ENCODE measurements around the gene DPYSL5.

DPYSL5 gene

DNA sequence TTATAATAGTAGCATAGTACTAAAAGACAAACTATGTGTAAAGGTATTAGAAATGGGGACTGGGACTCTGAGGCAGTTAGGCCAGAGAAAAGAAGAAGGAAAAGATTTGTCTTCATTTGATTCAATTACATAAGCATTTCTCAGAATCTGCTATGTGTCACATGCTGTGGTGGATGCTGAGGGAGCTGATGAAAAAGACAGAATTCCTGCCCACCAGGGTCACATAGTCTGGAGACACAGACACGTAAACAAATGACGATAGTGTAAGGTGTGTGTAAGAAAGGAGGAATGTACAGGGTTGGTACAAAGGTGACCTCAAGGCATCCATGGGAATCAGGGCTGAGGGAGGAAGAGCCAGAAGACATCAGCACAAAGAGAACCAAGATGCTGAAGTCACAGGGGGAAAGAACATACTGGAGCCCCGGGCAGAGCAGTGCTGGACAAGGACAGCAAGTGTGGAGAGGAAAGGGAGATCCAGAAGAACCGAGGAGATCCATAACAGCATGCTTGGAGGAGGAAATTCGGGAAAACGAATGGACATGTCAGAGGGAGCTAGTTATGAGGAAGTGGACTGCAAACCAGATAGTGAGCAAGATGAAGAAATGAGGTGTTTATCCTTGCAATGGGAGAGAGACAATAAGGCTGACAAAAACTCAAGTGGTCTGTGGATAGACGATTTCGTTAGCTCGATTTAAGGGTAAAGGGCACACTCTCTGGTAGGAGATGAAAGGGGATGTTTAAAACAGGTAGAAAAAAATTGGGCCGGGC is 121.3 kb downstream of the DPYSL5 start:
- DNase-seq: no peak

DNA sequence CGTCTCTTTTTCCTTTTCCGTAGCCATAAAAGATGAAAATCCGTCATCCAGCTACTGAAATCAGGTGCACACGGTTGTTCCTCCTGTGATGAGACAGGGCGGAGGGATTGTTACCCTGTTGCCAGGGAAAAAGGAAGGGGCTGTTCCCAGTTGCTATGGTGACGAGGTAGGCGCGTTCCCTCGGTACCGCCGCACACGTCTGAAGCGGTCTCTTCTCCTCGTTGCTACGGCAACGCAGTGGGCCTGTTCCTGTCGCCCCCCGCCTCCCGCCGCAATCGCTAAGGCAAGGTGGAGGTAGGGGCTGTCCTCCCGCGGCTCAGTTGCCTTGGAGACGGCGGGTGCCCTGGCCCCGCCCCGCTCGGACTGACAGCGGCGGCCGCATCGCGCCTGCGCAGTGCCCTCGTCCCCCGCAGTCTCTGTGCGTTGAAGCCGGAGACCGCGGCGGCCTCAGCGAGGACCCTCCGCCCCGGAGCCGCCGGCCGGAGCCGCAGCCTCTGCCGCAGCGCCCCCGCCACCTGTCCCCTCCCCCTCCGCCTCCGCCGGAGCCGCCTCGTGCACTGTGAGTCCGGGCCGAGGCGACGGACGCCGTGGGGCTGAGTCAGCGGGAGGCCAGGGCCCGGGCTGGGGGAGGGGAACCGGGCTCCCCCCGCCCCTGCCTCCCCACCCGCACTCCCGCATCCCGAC is 122.5 kb downstream of the DPYSL5 start, which contains the start of gene MAPRE3:
Gene MAPRE3, plus strand, starts transcription at position 394 of the 684 bp plus-strand sequence. CDS start 51,582 bp downstream, outside the sequence.
- DNase-seq: peak; percentile 87

DNA sequence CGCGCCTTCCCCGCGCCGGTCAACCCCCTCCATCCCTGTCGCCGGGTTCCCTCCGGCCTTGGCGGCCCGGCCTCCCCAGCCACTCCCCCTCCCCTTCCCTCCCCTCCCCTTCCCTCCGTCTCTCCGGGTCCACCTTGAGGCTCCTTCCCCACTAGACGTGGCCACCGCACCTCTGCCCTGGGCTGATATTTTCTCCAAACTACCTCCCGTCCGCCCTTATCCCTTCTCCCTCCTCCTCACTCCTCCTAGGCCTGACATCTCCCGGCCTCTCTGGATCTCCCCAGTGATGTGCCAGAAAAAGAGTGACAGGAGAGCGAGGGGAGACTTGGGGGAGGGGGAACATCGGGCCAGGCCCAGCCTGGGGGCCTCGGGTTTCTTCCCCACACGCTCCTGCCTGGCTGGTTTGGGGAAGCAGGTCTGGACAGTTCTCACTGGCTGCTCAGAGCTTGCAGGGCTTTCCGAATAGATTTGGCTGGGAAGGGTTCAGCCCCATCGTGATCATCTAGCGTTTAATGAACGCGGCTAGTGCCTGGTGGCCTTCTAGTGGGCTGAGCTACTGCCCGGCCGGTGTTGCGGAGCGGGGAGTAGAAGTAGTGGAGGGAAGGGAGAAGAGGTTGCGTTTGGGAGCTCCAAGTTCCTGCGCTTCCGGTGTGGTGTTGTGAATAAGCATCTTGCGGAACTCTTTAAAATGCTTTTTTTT is 123.1 kb downstream of the DPYSL5 start:
- DNase-seq: no peak

DNA sequence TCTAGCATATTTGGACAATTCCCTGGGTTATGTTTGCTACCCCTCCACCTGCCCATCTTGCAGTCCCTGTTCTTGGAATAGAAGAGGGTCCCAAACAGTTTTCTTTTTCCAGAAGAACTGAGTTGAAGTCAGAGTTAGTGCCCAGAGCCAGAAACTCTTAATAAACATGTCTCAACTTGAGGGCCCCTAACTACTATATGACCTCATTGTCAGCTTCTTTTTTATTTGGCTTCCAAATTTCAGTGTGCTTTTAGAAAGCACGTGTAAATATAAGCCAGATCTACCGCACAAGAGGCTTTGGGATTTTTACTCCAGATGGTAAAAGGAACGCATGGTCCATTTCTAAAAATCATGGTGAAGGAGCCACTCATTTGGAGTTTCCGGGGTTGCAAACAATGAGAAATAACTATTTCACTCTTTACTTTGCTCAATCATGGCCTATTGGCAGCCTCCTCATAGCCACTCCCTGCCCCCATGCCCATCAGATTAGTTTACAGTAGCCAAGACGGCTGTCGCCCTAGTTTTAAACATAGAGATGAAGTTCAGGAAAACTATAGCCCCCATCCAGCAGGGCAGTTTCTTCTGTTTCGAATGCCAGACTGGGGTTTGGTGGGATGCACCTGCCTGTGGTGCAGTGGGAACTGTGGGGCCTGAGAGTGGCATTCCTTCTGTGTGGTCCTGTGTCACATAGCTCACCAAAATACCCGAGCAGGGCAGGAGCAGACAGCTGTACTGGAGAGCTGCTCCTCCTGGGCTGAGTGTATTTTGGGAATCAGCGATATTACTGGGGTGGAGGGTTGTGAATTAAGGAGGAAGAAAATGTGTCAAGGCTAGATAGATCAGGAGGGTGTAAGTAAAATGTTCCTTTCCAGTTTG is 124.2 kb downstream of the DPYSL5 start:
- DNase-seq: no peak

DNA sequence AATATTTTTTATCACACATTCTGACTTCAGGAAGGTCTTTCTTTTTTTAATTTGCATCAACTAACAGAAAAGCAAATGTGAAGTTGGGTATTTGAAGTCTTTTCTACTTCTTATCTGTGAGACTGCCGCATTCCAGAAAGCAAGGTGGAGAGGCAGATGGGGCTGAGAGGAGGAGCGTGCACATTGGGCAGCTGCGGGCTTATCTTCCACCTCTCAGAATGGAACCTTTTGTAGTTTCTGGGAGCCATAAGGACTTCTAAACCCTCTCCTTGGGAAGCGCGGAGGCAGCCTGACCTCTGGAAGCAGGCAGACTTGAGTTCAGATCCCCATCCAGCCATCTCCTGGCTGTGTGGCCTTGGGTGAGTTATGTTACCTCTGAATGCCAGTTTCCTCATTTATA is 126.4 kb downstream of the DPYSL5 start:
- DNase-seq: no peak

DNA sequence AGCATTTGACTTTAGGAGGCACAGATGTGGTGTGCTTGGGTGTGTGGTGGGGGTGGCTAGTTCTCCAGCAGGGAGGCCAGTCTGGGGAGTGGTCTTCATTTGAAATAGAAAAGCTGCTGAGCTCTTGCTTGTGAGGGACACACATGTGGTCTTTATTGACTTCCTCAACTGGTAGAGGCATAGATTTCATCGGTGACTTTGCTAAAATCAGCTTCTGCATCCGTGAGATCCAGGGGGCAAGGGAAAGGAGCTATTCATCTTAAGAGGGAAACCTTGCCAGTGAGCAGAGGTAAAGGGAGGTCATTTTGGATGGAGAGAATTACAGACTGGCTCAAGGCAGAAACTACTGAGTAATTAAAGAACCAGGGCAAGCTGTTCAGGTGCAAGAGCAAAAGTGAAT is 127.2 kb downstream of the DPYSL5 start:
- no peak for DNase-seq

DNA sequence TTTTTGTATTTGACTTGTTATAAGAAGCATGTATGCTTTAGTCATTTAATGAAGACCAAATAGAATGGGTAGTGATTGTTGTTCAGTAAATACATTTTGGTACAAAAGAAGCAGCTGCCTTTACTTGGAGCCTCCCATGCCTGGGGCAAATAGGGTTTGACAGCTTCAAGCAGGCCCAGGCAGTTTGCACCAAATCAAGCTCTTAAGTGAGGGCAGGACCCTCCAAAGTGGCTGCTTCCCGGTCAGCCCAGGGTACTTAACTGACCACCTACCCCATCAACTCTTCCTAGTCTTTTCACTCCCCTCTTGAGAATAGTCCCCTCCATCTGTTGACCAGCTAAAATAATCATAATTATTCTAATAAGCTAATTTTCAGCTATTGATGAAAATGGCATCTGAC is 127.7 kb downstream of the DPYSL5 start:
- no peak for DNase-seq

DNA sequence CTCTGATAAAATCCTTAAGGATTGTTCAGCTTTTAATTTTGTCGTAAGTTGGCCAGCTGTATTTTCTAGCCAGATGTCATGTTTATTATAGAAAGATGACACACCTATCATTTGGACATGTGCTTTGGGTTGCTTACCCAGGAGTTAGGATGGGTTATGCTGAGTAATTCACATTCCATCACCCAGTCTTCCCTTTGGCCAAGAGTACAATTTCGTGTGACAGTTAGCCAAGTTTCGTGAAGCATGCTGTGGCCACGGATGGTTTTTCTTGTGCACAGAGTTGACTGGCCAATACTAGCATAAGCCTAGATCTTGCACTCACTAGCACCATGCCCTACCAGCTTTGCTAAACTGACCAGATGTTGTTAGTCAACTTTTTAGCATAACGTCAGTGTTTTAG is 128.3 kb downstream of the DPYSL5 start:
- DNase-seq: no peak

DNA sequence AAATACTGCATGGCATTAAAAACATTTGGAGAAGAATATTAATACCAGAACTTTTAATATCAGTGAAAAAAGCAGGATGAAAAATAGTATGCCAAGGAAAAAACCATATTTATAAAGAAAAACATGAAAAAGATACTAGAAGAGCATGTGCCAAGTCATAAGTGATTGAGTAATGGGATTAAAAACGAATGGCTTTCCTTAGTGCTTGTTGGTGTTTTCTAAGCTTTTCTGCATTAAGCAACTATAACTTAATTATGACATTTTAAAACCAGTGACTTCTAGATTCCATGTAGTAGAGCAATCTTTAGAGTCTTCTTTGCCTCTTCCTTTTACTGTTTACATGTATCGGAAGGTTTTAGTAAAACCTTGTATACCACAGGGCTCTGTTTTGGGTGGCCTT is 129.1 kb downstream of the DPYSL5 start:
- no peak for DNase-seq

DNA sequence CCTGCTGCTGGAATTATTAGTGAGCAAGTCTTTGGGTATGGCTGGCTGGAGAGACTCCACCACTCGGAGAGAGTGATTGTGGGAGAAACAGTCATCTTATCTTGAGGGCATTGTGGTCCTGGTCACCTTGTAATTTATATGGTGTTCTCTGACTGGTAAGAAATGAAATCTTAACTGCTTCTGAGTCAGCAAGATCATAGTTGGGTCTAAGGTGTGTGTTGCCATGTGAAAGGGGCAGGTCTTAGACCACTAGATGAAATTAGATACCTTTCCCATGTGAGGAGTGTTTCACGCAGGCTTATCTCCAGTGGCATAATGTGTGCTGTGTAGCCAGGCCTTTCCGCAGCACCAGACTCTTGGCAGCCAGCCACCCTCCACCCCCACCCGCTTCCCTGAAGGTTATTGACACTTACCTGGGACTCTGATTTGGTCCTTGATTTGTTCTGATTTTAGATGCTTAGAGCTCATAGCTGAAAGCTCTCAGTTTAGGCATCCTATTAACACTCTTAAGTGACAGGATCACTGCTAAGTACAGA is 130.2 kb downstream of the DPYSL5 start:
- DNase-seq: no peak

DNA sequence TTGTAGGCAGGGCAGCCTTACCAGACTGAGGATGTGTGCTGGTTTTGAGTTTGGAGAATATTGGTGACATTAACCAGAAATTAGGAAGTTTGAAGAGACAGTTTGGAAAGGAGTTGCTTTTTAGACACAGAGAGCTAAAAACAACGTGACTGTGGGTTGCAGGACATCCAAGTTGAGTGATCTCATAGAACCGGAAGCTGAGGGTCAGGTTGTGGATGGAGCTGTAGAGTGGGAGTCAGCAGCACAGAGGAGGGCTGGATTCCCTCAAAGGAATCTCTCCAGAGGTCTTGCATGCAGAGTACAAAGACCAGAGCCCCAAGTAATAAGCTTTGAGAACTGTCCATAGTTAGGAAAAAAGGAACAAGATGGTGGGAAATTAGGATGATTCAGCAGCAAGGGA is 131.8 kb downstream of the DPYSL5 start:
- DNase-seq: no peak

DNA sequence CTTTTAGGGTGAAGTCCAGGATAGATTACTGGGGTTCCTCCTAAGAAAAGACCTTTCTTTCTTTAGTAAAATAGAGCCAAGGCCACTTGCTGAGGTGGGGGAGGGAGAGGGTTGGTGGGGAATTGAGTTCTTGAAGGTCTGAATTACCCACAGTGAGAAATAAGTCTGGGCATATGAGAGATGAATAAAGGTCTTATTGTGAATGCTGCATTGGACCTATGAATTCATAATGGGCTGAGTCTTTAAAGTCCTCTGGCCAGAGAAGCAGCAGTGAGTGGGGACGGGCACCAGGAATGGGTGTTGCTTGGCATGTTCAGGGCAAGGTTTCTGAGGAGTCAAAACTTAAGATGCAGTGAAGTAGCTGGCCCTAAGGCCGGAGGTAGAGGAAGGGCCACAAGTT is 133.0 kb downstream of the DPYSL5 start:
- no peak for DNase-seq

DNA sequence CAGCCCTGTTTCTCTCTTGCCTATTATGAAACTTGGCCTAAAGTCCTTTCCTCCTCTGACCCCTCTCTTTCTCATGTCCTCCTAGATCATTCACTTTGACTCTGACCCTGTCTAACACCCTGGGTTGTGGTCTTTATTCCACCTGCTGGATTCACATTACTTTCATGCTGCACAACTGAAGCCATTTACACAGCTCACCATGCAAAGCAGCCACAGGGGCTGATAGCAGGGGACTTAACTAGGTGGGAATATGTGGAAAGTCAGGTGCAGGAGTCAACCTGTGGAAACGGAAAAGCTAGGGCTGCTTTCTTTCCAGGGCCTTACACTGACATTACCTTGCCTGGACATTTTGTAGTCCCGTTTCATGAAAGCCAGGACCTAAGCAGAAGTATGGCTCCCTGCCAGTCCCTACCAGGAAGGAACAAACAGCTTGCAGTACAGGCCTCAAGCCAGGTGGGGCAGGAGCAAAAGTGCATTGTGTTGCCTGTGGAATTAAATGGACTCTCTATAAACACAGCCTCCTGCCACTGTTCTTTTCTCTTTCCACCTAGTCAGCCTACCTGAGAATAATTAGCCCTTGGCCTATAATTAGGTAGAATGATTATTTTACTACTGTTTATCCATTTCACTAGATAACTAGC is 134.3 kb downstream of the DPYSL5 start:
- DNase-seq: no peak

DNA sequence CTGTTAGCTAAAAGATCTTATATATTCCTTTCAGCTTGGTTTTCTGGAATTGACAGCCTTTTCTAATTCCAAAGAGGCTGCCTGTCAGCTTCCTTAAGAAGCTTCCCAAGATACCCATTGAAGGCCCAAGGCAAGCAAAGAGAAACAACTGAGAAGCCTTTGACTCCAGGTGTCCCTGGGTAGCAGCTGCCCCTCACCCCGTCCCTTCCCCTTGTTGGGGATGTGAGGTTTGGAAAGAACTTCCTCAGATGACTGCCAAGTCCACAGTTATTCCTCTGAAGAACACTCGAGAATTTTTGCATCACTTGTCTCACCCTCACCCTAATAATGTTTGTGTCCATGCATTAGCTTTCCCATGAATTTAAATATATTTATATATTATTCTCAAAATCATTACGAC is 135.8 kb downstream of the DPYSL5 start:
- DNase-seq: no peak

DNA sequence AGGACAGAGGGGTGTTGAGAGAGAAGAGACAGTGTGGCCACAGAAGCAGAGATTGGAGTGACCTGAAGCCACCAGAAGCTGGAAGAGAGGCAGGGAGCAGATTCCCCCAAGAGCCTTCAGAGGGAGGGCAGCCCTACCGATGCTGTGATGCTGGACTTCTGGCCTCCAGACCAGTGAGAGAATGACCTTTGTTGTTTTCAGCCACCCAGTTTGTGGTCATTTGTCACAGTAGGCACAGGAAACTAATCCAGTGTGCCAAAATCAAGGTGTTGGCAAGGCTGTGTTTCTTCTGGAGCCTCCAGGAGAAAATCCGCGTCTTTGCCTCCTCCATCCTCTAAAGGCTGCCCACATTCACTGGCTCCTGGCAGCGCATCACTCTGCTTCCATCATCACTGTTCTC is 137.9 kb downstream of the DPYSL5 start:
- no peak for DNase-seq

DNA sequence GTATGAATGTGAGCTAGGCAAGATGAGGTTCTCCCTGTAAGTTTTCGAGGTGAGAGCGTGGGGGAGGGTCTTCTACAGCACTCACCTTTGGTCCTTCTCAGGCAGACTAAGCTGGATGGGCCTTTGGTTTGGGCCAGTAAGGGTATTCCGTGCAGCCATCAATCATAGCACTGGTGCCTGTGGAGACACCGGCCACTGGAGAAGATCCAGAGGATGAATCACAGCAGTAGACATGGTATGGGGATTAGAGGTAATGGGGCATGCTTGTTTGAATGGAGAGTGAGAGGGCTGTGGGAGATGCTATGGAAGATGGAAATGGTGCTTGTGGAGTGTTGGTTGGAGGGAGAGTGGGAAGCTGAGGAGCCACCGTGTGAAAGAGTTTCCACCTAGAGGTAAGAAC is 138.6 kb downstream of the DPYSL5 start:
- no peak for DNase-seq

DNA sequence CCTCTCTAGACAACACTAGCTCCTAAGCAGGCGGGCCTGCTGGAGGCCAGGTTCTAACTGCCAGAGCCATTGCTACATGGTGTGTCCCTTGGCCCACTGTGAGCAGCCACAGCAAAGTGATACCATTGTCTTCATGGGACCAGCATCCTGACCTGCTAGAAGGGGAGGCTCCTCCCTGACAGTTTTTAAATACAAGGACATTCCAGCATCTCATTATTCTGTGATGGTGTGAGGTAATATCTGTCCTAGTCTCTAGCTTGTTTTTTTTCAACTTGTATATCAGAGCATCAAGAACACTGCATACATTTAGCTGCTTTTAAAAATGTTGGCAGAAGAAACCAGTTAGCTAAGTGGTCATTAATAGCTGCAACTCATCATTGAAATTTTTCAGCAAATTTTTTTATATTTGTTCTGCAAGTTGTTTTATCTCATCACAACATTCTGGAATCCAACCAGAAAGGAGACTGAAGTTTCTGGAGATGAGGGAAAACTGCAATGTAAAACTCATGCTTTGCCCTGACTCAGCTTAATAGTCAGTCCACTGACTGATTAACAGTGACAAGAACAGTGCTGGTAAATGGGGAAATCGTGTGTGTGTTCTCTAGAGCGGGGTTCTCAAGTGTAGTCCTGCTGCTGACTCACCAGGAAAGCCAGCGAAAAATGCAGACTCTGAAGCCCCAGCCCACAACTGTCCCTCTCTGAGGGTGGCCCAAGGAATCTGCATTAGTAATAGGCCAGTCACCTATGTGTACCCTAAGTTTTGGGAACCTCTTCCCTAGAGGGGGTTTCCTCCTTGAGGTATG is 140.3 kb downstream of the DPYSL5 start:
- DNase-seq: no peak

DNA sequence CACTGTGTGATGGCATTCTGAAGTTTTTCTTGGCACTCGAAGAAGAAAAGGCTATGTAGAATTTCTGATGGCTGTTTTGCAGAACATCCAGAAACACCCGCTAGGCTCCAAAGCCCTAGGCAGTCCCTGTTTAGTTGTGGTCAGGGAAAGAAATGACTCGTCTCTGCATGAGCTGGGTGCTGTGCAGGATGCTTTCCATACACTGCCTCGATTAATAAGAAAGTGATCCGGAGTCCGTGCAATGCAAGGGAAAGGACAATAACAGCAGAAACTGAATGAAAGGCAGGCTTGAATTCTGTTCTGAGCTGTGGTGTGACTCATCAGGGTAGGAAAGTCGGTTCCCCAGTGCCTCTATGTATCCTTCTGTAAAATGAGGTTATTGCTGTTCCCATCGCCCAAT is 141.2 kb downstream of the DPYSL5 start:
- no peak for DNase-seq

DNA sequence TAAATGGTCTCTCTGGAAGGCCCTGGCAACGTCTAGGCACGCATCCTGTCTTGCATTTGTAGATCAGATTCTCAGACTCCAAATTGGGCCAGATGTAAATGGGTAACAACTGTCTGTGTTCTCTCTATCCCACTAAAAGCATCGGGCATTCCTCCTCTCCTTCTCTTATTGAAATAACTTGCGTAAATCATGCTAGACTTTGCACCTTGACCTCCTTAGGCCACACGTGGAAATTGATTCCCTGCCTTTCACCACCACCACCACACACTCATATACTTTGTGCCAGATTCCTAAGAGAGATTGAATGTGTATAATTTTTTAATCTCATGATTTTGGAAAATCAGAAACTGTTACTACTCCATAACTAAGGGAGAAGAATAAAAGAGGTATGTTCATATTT is 143.8 kb downstream of the DPYSL5 start:
- DNase-seq: no peak

DNA sequence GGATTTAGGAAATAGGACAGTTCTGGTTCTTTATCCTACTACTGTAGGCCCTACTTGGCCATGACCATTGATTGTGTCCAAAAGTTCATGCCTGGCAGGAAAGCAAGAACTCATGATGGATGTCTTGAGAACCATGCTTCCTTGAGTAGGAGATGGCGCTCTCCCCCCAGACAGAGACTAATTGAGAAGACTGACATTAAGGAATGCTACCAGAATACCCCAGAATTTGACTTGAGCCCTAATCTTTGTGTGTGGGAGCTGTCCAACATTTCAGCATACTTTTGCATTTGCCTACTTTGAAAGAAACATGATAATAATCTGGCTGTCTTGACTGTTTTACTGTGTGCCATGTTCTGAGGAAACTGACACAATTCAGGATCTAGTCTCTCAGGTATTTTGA is 145.8 kb downstream of the DPYSL5 start:
- no peak for DNase-seq

DNA sequence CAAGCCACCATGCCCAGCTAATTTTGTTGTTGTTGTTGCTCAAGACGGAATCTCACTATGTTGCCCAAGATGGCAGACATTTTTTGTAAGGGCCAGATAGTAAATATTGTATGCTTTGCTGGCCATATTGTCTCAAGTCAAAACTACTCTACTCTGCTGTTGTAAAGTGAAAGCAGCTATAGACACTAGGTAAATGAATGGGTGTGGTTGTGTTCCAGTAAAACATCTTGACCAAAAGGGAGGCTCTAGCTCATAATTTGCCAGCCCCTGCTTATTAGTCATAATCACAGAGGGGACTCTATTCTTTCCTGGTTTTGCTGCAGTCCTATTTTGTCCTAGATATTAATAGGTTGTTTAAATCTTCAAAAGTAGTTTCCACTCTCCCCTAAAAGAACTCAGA is 147.1 kb downstream of the DPYSL5 start:
- DNase-seq: no peak
